ENCODE data around the gene PPT1. TPM values are rescaled to one million over a fixed set of nuclear protein-coding genes. Genes with fewer than 3 reads are reported as not detected.

Gene PPT1
- total and polyA plus RNA-seq, 4 donors, result 73.2 to 152 (median 125) TPM

DNA sequence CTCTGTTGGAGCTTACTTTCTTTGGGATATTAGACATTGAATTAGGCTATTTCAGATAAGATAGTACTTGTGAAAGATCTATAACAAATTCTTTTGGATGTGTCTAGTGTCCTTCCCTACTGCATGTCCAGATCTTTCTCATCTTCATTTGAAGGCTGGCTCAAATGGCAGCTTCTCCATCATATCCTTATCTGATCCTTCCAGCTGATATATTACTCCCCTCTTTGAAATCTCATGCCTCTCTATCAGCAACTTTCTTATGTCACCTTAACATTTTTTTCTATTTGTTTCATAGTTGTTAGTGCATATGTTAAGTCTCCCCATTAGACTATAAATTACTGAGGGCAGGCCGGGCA, 39.0 kb downstream of the PPT1 start:
- H3K9me3 ChIP-seq (ENCODE audit: control insufficient read depth in 4 of 4, insufficient read depth in 3 of 4, low read length in 3 of 4), result no peaks in the 10 kb centered on the region
- H3K4me3 ChIP-seq, result no peak overlapping the region
- H3K4me1 ChIP-seq (ENCODE audit: control insufficient read depth in 5 of 5, insufficient read depth in 5 of 5, low read length in 5 of 5), result peaks cover 0 to 36% (median 3%) of the 10 kb centered on the region in 5 donors
- no peak for DNase-seq
- H3K36me3 ChIP-seq (ENCODE audit: control insufficient read depth in 4 of 4, insufficient read depth in 4 of 4, low read length in 4 of 4), result peaks cover 14 to 16% (median 15%) of the 10 kb centered on the region in 4 donors
- ATAC-seq (ENCODE audit: insufficient read depth, low FRiP score), result no peak
- H3K27ac ChIP-seq (ENCODE audit: low read depth in 1 of 2, low read length in 1 of 2), result peak overlapping the region; percentile 26 to 67
- TF ChIP-seq, protein P1, sequence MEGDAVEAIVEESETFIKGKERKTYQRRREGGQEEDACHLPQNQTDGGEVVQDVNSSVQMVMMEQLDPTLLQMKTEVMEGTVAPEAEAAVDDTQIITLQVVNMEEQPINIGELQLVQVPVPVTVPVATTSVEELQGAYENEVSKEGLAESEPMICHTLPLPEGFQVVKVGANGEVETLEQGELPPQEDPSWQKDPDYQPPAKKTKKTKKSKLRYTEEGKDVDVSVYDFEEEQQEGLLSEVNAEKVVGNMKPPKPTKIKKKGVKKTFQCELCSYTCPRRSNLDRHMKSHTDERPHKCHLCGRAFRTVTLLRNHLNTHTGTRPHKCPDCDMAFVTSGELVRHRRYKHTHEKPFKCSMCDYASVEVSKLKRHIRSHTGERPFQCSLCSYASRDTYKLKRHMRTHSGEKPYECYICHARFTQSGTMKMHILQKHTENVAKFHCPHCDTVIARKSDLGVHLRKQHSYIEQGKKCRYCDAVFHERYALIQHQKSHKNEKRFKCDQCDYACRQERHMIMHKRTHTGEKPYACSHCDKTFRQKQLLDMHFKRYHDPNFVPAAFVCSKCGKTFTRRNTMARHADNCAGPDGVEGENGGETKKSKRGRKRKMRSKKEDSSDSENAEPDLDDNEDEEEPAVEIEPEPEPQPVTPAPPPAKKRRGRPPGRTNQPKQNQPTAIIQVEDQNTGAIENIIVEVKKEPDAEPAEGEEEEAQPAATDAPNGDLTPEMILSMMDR (IDR thresholded peaks at IDR 0.05; ENCODE audit: control extremely low read depth, extremely low read depth), result no peak
- no peaks in the 10 kb centered on the region for H3K27me3 ChIP-seq (ENCODE audit: control insufficient read depth in 3 of 3, insufficient read depth in 3 of 3, low read length in 2 of 3)
- WGBS, 2 donors, result 62 to 68% methylated on average over 1 of the region's 1 CpG
- no peak overlapping the region for H3K9ac ChIP-seq (ENCODE audit: insufficient read depth in 1 of 2, low read length in 2 of 2)

DNA sequence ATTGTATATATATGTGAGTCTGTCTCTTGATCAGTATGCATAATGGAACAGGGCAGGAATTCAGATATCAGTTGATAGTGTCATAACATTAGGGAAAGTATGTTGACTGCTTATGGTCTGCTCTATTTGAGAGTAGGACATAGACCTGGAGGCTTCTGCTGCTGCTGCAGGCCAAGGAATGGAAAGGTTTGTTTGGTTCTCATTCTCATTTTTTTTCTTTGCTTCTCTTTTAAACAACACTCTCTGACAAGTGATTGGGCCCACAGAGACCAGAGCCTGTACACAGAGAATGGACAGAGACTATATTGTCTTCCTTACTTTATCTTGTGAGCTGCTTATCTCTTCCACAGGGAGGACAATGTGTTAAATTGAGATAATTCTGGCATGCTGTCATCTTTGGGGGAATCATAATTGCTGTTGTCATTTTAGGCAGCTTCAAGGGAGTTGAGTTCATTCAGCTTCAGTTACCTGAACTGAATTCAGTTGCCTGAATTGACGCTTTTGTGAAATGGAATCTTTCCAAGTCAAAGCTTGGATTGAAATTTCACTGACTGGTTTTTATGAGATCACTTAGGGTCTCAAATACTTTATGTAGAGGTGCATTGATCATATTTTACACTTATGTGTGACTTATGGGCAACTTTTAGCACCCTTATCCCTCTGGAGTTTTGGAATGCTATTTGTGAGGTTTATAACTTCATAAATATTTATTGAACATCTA, 39.6 kb downstream of the PPT1 start:
- Histone ChIP-seq H3K9ac (ENCODE audit: insufficient read depth in 1 of 2, low read length in 2 of 2) (no peak overlapping the region), H3K4me3 (no peak overlapping the region), H3K9me3 (ENCODE audit: control insufficient read depth in 4 of 4, insufficient read depth in 3 of 4, low read length in 3 of 4) (no peaks in the 10 kb centered on the region), H3K27me3 (ENCODE audit: control insufficient read depth in 3 of 3, insufficient read depth in 3 of 3, low read length in 2 of 3) (no peaks in the 10 kb centered on the region), H3K27ac (ENCODE audit: low read depth in 1 of 2, low read length in 1 of 2) (no peak overlapping the region), H3K36me3 (ENCODE audit: control insufficient read depth in 4 of 4, insufficient read depth in 4 of 4, low read length in 4 of 4) (peaks cover 12 to 16% (median 14%) of the 10 kb centered on the region in 4 donors), H3K4me1 (ENCODE audit: control insufficient read depth in 5 of 5, insufficient read depth in 5 of 5, low read length in 5 of 5) (peaks cover 0 to 38% (median 3%) of the 10 kb centered on the region in 5 donors)
- TF ChIP-seq, protein P1 (IDR thresholded peaks at IDR 0.05; ENCODE audit: control extremely low read depth, extremely low read depth), result no peak
- ATAC-seq (ENCODE audit: insufficient read depth, low FRiP score) (no peak), DNase-seq (no peak)
- WGBS, 2 donors, result 63 to 79% methylated on average over 1 of the region's 1 CpG

DNA sequence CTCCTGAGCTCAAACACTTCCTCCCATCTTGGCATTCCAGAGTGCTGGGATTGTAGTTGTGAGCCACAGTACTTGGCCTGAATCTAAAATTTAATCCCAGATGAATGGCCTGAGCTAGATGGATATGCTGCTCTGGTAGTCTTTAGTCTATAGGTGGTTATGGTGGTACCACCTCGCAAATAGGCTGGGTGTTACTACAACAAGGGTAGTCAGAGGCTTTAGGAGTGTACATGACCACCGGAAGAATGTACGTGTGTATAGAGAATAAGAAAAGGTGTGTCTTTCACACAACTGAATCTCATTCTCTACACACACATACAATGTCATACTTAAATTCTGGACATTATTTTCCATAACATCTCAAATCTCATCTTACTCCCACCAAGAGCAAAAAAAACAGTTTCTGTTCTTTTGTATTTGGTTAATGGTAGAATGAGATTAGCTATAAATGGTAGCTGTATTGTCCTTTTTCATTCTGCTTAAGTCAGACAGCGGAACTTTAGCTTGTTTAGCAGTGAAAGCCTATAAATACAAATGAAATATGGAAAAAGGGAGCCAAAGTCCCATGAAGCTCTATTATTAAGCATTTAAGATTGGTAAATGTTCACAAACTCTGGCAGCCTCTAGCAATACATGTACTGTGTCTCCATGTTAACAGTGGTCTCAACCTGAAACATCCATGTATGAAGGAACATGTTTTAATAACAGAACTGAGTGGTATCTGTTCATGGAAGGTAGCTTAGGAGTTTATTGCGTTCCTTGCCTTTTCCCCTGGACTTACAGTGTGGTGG, 40.3 kb downstream of the PPT1 start:
- no peaks in the 10 kb centered on the region for H3K27me3 ChIP-seq (ENCODE audit: control insufficient read depth in 3 of 3, insufficient read depth in 3 of 3, low read length in 2 of 3)
- H3K9me3 ChIP-seq (ENCODE audit: control insufficient read depth in 4 of 4, insufficient read depth in 3 of 4, low read length in 3 of 4), result no peaks in the 10 kb centered on the region
- WGBS, 2 donors, result 95 to 97% methylated on average over 5 of the region's 5 CpGs
- peaks cover 0 to 35% (median 3%) of the 10 kb centered on the region in 5 donors for H3K4me1 ChIP-seq (ENCODE audit: control insufficient read depth in 5 of 5, insufficient read depth in 5 of 5, low read length in 5 of 5)
- no peak overlapping the region for H3K9ac ChIP-seq (ENCODE audit: insufficient read depth in 1 of 2, low read length in 2 of 2)
- TF ChIP-seq, protein P1 (IDR thresholded peaks at IDR 0.05; ENCODE audit: control extremely low read depth, extremely low read depth), result no peak
- DNase-seq, result no peak
- H3K36me3 ChIP-seq (ENCODE audit: control insufficient read depth in 4 of 4, insufficient read depth in 4 of 4, low read length in 4 of 4), result peaks cover 9 to 12% (median 11%) of the 10 kb centered on the region in 4 donors
- peak overlapping the region in 1 of 2 donors; percentile 47 for H3K27ac ChIP-seq (ENCODE audit: low read depth in 1 of 2, low read length in 1 of 2)
- no peak overlapping the region for H3K4me3 ChIP-seq
- no peak for ATAC-seq (ENCODE audit: insufficient read depth, low FRiP score)

Data from lung (tissue), 12 donors.